NB4 (cell line): Measurements from ENCODE around the gene EFNA2.

Experiments
- POLR2A ChIP-seq: IDR thresholded peaks from 2 replicates; pipeline ENCODE4 v1.6.1; 2011; ENCODE audit warnings: mild to moderate bottlenecking; ENCODE audit not compliant: insufficient read length; ENCODE audit errors: extremely low read depth
- TF ChIP-seq, protein P1 (sequence below): IDR thresholded peaks from one replicate; pipeline ENCODE4 v1.5.1; 2012; ENCODE audit warnings: low read depth, low read length
- TF ChIP-seq, protein P2 (sequence below): IDR thresholded peaks from 2 replicates; pipeline ENCODE4 v1.6.1; 2011; ENCODE audit warnings: low read depth, low read length

DNA sequence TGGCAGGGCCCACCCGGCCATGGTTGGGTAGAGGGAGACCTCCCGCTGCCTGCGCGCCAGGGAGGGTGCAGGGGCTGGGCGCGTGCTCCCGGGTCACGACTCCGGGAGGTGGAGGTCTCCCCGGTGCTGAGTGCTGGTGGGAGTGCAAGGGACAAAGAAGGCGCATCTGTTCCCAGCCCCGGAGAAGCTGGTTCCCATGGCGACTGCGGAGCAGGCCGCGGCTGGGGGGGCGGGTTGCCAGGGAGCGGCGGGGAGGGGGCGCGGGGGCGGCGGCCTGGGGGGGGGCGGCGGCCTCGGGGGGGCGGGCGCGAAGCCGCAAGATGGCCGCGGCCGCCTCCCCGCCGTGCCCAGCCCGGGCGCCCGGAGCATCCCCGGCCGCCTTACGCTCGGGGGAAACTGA, 49.1 kb upstream of the EFNA2 start:
- TF ChIP-seq, protein P1, sequence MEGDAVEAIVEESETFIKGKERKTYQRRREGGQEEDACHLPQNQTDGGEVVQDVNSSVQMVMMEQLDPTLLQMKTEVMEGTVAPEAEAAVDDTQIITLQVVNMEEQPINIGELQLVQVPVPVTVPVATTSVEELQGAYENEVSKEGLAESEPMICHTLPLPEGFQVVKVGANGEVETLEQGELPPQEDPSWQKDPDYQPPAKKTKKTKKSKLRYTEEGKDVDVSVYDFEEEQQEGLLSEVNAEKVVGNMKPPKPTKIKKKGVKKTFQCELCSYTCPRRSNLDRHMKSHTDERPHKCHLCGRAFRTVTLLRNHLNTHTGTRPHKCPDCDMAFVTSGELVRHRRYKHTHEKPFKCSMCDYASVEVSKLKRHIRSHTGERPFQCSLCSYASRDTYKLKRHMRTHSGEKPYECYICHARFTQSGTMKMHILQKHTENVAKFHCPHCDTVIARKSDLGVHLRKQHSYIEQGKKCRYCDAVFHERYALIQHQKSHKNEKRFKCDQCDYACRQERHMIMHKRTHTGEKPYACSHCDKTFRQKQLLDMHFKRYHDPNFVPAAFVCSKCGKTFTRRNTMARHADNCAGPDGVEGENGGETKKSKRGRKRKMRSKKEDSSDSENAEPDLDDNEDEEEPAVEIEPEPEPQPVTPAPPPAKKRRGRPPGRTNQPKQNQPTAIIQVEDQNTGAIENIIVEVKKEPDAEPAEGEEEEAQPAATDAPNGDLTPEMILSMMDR, result no peak
- no peak for TF ChIP-seq POLR2A
- TF ChIP-seq, protein P2, sequence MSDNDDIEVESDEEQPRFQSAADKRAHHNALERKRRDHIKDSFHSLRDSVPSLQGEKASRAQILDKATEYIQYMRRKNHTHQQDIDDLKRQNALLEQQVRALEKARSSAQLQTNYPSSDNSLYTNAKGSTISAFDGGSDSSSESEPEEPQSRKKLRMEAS, result no peak
